Fibroblast of lung (primary cell): ENCODE measurements around the gene PDCD7.

Source experiments
- EZH2 ChIP-seq: IDR thresholded peaks from 2 replicates; pipeline ENCODE4 v1.5.1; 2012; ENCODE audit warnings: low read length, control low read depth, mild to moderate bottlenecking; ENCODE audit errors: missing control alignments
- TF ChIP-seq, protein P1 (sequence below), 2 donors: IDR thresholded peaks in 1 of 2; conservative IDR thresholded peaks in 1 of 2; 1 replicate in 1 of 2; 2 replicates in 1 of 2; pipeline ENCODE4 v1.5.1; 2011 to 2012; ENCODE audit warnings: low read length in 2 of 2, control low read depth in 1 of 2, inconsistent platforms in 1 of 2, low read depth in 1 of 2, mild to moderate bottlenecking in 1 of 2

DNA sequence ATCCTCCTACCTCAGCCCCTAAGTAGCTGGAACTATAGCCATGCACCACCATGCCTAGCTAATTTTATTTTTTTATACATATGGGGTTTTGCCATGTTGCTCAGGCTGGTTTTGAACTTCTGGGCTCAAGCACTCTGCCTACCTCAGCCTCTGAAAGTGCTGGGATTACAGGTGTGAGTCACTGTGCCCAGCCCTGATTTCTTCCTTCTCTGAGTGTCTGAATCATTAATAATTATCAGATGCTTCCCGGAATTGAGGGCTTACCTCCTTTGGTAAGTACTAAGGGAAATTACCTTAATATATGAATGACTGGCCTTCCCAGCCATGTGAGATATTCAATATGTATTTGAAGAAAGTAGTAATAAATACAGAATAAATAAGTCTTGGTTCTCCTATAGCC is 44.3 kb upstream of the PDCD7 start:
- TF ChIP-seq EZH2, result no peak
- TF ChIP-seq, protein P1, sequence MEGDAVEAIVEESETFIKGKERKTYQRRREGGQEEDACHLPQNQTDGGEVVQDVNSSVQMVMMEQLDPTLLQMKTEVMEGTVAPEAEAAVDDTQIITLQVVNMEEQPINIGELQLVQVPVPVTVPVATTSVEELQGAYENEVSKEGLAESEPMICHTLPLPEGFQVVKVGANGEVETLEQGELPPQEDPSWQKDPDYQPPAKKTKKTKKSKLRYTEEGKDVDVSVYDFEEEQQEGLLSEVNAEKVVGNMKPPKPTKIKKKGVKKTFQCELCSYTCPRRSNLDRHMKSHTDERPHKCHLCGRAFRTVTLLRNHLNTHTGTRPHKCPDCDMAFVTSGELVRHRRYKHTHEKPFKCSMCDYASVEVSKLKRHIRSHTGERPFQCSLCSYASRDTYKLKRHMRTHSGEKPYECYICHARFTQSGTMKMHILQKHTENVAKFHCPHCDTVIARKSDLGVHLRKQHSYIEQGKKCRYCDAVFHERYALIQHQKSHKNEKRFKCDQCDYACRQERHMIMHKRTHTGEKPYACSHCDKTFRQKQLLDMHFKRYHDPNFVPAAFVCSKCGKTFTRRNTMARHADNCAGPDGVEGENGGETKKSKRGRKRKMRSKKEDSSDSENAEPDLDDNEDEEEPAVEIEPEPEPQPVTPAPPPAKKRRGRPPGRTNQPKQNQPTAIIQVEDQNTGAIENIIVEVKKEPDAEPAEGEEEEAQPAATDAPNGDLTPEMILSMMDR (conservative IDR thresholded peaks at IDR 0.05 in 1 of 2, IDR thresholded peaks at IDR 0.05 in 1 of 2; ENCODE audit: low read depth in 1 of 2, low read length in 2 of 2), result no peak
